WERI-Rb-1 (cell line): ENCODE data around the gene ANO2.

Experiments
- DNase-seq: peaks from one replicate; pipeline ENCODE4 v3.0.0-alpha.2; 2020
- H3K27ac ChIP-seq: fragments of 250-450 bp; sonication (Bioruptor Pico); 2 replicates; pipeline ENCODE4 v1.5.1; 2020; ENCODE audit warnings: mild to moderate bottlenecking, moderate library complexity
- H3K27me3 ChIP-seq: fragments of 250-450 bp; sonication (Bioruptor Pico); 2 replicates; pipeline ENCODE4 v1.5.1; 2021; ENCODE audit warnings: mild to moderate bottlenecking, low read depth, moderate library complexity; ENCODE audit not compliant: insufficient read depth, severe bottlenecking
- H3K36me3 ChIP-seq: fragments of 250-450 bp; sonication (Bioruptor Pico); 2 replicates; pipeline ENCODE4 v1.5.1; 2020; ENCODE audit warnings: mild to moderate bottlenecking, moderate library complexity
- H3K4me3 ChIP-seq: 2 replicates; pipeline ENCODE4 v1.5.1; 2011; ENCODE audit warnings: low read depth, mild to moderate bottlenecking, control low read depth, low read length
- H3K9me3 ChIP-seq: fragments of 250-450 bp; sonication (Bioruptor Pico); 2 replicates; pipeline ENCODE4 v1.5.1; 2021; ENCODE audit warnings: mild to moderate bottlenecking, moderate library complexity; ENCODE audit not compliant: severe bottlenecking
- CTCF ChIP-seq: IDR thresholded peaks from 2 replicates; pipeline ENCODE4 v1.5.1; 2011; ENCODE audit warnings: low read depth, mild to moderate bottlenecking, control low read depth, inconsistent platforms, low read length

ANO2 gene

DNA sequence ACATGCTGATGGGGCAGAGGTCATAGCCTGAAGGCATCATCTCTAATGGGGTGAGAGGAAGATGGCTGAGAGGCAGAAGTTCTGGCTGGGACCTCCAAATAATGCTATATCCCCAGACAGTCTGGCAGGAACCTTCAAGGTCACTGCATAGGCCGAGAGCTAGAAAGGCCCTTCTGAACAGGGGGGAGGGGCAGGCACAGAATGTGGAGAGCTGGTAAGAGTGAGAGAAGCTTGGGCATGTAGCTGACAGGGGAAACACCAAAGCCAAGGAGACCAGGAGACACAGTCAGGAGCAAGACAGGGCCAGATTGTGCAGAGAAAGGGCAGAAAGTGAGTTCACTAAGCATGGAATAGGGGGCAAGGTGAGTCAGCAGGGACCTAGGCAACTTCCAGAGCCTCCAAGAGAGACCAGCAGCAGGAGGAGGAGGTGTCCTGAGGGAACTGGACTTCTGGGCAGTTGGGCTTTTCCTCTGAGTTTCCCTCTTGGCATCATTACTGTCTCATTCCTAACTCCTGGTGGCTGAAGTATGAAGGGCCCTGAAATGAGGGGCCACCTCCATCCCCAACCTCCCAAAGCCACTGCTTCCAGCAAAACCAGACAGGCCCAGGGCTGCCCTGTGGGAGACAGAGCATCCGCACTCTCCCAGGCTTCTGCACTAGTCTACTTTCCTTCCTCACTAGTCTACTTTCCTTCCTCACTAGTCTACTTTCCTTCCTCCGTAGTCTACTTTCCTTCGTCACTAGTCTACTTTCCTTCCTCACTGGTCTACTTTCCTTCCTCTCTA lies 17.1 kb downstream of the ANO2 start:
- Histone ChIP-seq H3K27me3 (no peaks in the 10 kb centered on the region), H3K9me3 (no peaks in the 10 kb centered on the region), H3K4me3 (no peak overlapping the region), H3K36me3 (no peaks in the 10 kb centered on the region; the same call in 1 of the 2 replicates), H3K27ac (no peak overlapping the region)
- no peak for TF ChIP-seq CTCF
- no peak for DNase-seq

GRCh38 chr12:5925646-5926045 lies 19.4 kb downstream of the ANO2 start:
- TF ChIP-seq CTCF: no peak
- Histone ChIP-seq H3K9me3 (no peaks in the 10 kb centered on the region), H3K36me3 (peaks cover 16% of the 10 kb centered on the region)

GRCh38 chr12:5924342-5924741 lies 20.7 kb downstream of the ANO2 start:
- Histone ChIP-seq H3K27me3 (no peaks in the 10 kb centered on the region), H3K27ac (peak overlapping the region; percentile 79), H3K36me3 (peaks cover 27% of the 10 kb centered on the region), H3K9me3 (no peaks in the 10 kb centered on the region), H3K4me3 (no peak overlapping the region)
- no peak for DNase-seq
- TF ChIP-seq CTCF: no peak

More at GRCh38 chr12:5925646-5926045, 19.4 kb downstream of the ANO2 start:
- Histone ChIP-seq H3K4me3 (no peak overlapping the region), H3K27me3 (no peaks in the 10 kb centered on the region), H3K27ac (no peak overlapping the region; the same call in 1 of the 2 replicates)
- no peak for DNase-seq

DNA sequence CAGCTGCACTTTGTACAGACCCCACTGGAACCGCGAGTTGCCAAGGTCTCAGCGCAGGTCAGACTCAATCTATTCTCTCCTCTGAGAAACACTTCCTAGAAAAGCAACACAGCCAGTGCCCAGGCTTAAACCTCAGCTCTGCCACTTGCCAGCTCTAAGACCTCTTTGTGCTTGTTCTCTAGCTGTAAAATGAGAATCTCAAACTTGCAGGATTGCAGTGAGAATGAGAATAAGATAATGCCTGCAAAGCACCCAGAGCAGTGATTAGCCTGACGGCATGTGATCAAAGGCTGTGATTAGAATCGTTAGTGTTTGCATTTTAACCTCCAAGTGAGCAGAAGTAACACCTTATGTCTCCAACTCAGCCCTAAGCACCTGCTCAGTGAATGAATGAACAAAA lies 21.3 kb downstream of the ANO2 start:
- no peak for TF ChIP-seq CTCF
- no peaks in the 10 kb centered on the region for H3K27me3 ChIP-seq
- no peak for DNase-seq

DNA sequence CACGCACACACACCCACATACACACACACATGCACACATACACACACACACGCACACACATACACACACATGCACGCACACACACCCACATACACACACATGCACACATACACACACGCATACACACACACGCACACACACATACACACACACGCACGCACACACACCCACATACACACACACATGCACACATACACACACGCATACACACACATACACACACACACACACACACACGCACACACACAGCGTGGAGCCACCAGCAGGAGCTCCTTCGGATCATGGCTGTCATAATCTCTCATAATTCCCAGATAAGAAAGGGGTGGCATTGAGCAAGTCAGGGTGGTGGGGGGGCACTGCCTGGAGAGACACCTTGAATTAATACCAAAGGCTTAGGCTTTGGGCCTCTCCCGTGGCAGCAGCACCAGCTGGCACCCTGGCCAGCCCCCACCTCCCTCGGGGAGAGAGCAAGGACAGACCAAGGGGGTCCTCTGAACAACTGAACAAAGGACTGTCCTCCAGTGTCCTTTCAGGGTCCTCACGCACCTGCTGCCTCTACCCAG lies 21.9 kb downstream of the ANO2 start:
- peak; percentile 84 for DNase-seq

More for the DNA sequence above, 21.3 kb downstream of the ANO2 start:
- H3K27ac ChIP-seq: peak overlapping the region; percentile 79
- peaks cover 30% of the 10 kb centered on the region for H3K36me3 ChIP-seq
- no peak overlapping the region for H3K4me3 ChIP-seq
- H3K9me3 ChIP-seq: no peaks in the 10 kb centered on the region

More for the DNA sequence above, 21.9 kb downstream of the ANO2 start:
- H3K27ac ChIP-seq: peak overlapping the region; percentile 79
- peaks cover 36% of the 10 kb centered on the region for H3K36me3 ChIP-seq
- TF ChIP-seq CTCF: no peak
- H3K27me3 ChIP-seq: no peaks in the 10 kb centered on the region
- no peak overlapping the region for H3K4me3 ChIP-seq
- no peaks in the 10 kb centered on the region for H3K9me3 ChIP-seq
